SK-N-SH (cell line): ENCODE measurements around the gene GPRC5A. TPM values are rescaled to one million over a fixed set of nuclear protein-coding genes. Genes with fewer than 3 reads are reported as not detected.

Experiments used
- CTCF ChIA-PET: fragments of 300-600, 350-600 bp; formaldehyde crosslinking; extraction: SDS; loops from one replicate; lab custom pipeline; 2021; lab: Yijun Ruan, JAX
- POLR2A ChIA-PET: fragments of 350-600 bp; sonication (Branson Sonifier 250); formaldehyde crosslinking; extraction: SDS; loops from one replicate; lab custom pipeline; 2020; ENCODE audit warnings: antibody characterized with exemption, inconsistent platforms; lab: Yijun Ruan, JAX
- DNase-seq: peaks from one replicate; pipeline ENCODE4 v3.0.0; 2012
- H2AFZ ChIP-seq: fragments of 200-600 bp; sonication (generic); 2 replicates; pipeline ENCODE4 v1.8.1; 2016; ENCODE audit warnings: antibody characterized with exemption, mild to moderate bottlenecking, low read depth
- H3F3A ChIP-seq: fragments of 200-600 bp; sonication (generic); replicated peaks from 2 replicates; pipeline ENCODE3; 2016; ENCODE audit warnings: antibody characterized with exemption, mild to moderate bottlenecking; ENCODE audit not compliant: insufficient read depth
- H3K27ac ChIP-seq, 2 experiments: fragments of 200-500 bp in 1 of 2; fragments of 200-600 bp in 1 of 2; sonication (Bioruptor generic) in 1 of 2; sonication (generic), shearing (Covaris generic) in 1 of 2; 2 replicates each; pipeline versions ENCODE4 v1.5.1 to v1.6.1; 2014 to 2016; ENCODE audit warnings: low read depth in 2 of 2, inconsistent platforms in 1 of 2, low read length in 1 of 2, mild to moderate bottlenecking in 1 of 2, mixed read lengths in 1 of 2
- H3K27me3 ChIP-seq: fragments of 200-600 bp; sonication (generic), shearing (Covaris generic); 2 replicates; pipeline ENCODE4 v1.6.1; 2016; ENCODE audit warnings: mixed run types; ENCODE audit not compliant: insufficient read depth
- H3K36me3 ChIP-seq, 2 experiments: fragments of 200-500 bp in 1 of 2; fragments of 200-600 bp in 1 of 2; sonication (Bioruptor generic) in 1 of 2; sonication (generic) in 1 of 2; replicated peaks in 1 of 2; 2 replicates each; pipeline versions ENCODE3 to v1.5.1; 2014 to 2016; ENCODE audit warnings: low read length in 1 of 2, mild to moderate bottlenecking in 1 of 2; ENCODE audit not compliant: insufficient read depth in 2 of 2, control insufficient read depth in 1 of 2
- H3K4me1 ChIP-seq, 2 experiments: fragments of 200-500 bp in 1 of 2; fragments of 200-600 bp in 1 of 2; sonication (Bioruptor generic) in 1 of 2; sonication (generic), shearing (Covaris generic) in 1 of 2; 2 replicates each; pipeline versions ENCODE4 v1.5.1 to v1.6.1; 2014 to 2016; ENCODE audit warnings: low read depth in 1 of 2, low read length in 1 of 2, mixed run types in 1 of 2; ENCODE audit not compliant: insufficient read depth in 2 of 2, control insufficient read depth in 1 of 2
- H3K4me2 ChIP-seq: fragments of 200-600 bp; sonication (generic), shearing (Covaris generic); 2 replicates; pipeline ENCODE4 v1.6.1; 2017; ENCODE audit warnings: mixed run types
- H3K4me3 ChIP-seq, 2 experiments: fragments of 200-500 bp in 1 of 2; fragments of 200-600 bp in 1 of 2; sonication (Bioruptor generic) in 1 of 2; sonication (generic), shearing (Covaris generic) in 1 of 2; 2 replicates each; pipeline versions ENCODE4 v1.5.1 to v1.8.1; 2014 to 2016; ENCODE audit warnings: low read depth in 2 of 2, inconsistent platforms in 1 of 2, low read length in 1 of 2, mild to moderate bottlenecking in 1 of 2, mixed read lengths in 1 of 2, moderate library complexity in 1 of 2
- H3K79me2 ChIP-seq: fragments of 200-600 bp; sonication (generic); 2 replicates; pipeline ENCODE4 v1.8.1; 2017; ENCODE audit warnings: mild to moderate bottlenecking; ENCODE audit not compliant: insufficient read depth
- H3K9ac ChIP-seq: fragments of 200-600 bp; sonication (generic); 2 replicates; pipeline ENCODE4 v1.6.1; 2017; ENCODE audit warnings: mixed run types
- H3K9me2 ChIP-seq: fragments of 200-600 bp; sonication (generic); 2 replicates; pipeline ENCODE4 v1.6.1; 2017; ENCODE audit warnings: mixed run types
- H3K9me3 ChIP-seq: fragments of 200-600 bp; sonication (generic); 2 replicates; pipeline ENCODE4 v1.6.1; 2017; ENCODE audit warnings: mixed run types, mild to moderate bottlenecking, moderate library complexity
- H4K20me1 ChIP-seq: fragments of 200-600 bp; sonication (generic); 2 replicates; pipeline ENCODE4 v1.6.1; 2017; ENCODE audit warnings: mild to moderate bottlenecking, mixed run types; ENCODE audit not compliant: insufficient read depth
- CHD2 ChIP-seq: fragments of 150-350 bp; IDR thresholded peaks from 2 replicates; pipeline ENCODE4 v1.6.1; 2018; ENCODE audit warnings: low read length; ENCODE audit not compliant: partially characterized antibody
- CTCF ChIP-seq: fragments of 200-600 bp; sonication (generic); IDR thresholded peaks from 2 replicates; pipeline ENCODE4 v1.6.1; 2017; ENCODE audit warnings: antibody characterized with exemption, mild to moderate bottlenecking, moderate library complexity
- ELF1 ChIP-seq: IDR thresholded peaks from 2 replicates; pipeline ENCODE4 v1.4.0; 2012
- EZH2phosphoT487 ChIP-seq: fragments of 200-600 bp; sonication (generic); IDR thresholded peaks from 2 replicates; pipeline ENCODE4 v1.6.1; 2017; ENCODE audit warnings: low read depth, mixed run types, mild to moderate bottlenecking, antibody characterized with exemption, moderate library complexity, borderline replicate concordance
- FOXJ3 ChIP-seq: sonication (generic); formaldehyde crosslinking; IDR thresholded peaks from 2 replicates; pipeline ENCODE4 v1.5.1; 2020; ENCODE audit warnings: mild to moderate bottlenecking, missing genetic modification reagents
- FOXM1 ChIP-seq: IDR thresholded peaks from 2 replicates; pipeline ENCODE4 v1.4.0; 2012; ENCODE audit warnings: low read depth, mild to moderate bottlenecking
- GATA2 ChIP-seq: sonication (generic); formaldehyde crosslinking; IDR thresholded peaks from 2 replicates; pipeline ENCODE4 v1.5.0; 2020; ENCODE audit warnings: mild to moderate bottlenecking, missing genetic modification reagents
- IRF3 ChIP-seq: fragments of 150-350 bp; IDR thresholded peaks from 2 replicates; pipeline ENCODE4 v1.6.1; 2016; ENCODE audit warnings: mild to moderate bottlenecking, low read depth, low read length
- JUND ChIP-seq: IDR thresholded peaks from 2 replicates; pipeline ENCODE4 v1.4.0; 2012
- MAX ChIP-seq: IDR thresholded peaks from 2 replicates; pipeline ENCODE4 v1.4.0; 2012; ENCODE audit warnings: low read depth
- MXI1 ChIP-seq: IDR thresholded peaks from 2 replicates; pipeline ENCODE4 v1.6.1; 2012; ENCODE audit warnings: mild to moderate bottlenecking, low read depth, low read length, improper control_type of control experiment
- NFIC ChIP-seq: IDR thresholded peaks from 2 replicates; pipeline ENCODE4 v1.4.0; 2012; ENCODE audit warnings: borderline replicate concordance
- NRF1 ChIP-seq: IDR thresholded peaks from 2 replicates; pipeline ENCODE4 v1.6.1; 2012; ENCODE audit warnings: low read depth, mild to moderate bottlenecking, low read length
- PBX3 ChIP-seq: IDR thresholded peaks from 2 replicates; pipeline ENCODE4; 2012
- RAD21 ChIP-seq: IDR thresholded peaks from 2 replicates; pipeline ENCODE4 v1.6.1; 2012; ENCODE audit warnings: mild to moderate bottlenecking, low read length
- RCOR1 ChIP-seq: fragments of 150-350 bp; IDR thresholded peaks from 2 replicates; pipeline ENCODE4 v1.6.1; 2017; ENCODE audit warnings: antibody characterized with exemption, low read length
- REST ChIP-seq: IDR thresholded peaks from 2 replicates; pipeline ENCODE4 v1.6.1; 2012; ENCODE audit warnings: mild to moderate bottlenecking, low read depth, low read length, moderate library complexity
- RFX5 ChIP-seq: IDR thresholded peaks from 2 replicates; pipeline ENCODE4 v1.6.1; 2012; ENCODE audit warnings: mild to moderate bottlenecking, improper control_type of control experiment, low read length
- RXRA ChIP-seq: IDR thresholded peaks from 2 replicates; pipeline ENCODE4 v1.4.0; 2012; ENCODE audit warnings: low read depth, mild to moderate bottlenecking, borderline replicate concordance
- SIN3A ChIP-seq: IDR thresholded peaks from 2 replicates; pipeline ENCODE4 v1.6.1; 2012; ENCODE audit warnings: low read depth, mild to moderate bottlenecking, low read length, moderate library complexity, borderline replicate concordance
- SMC3 ChIP-seq: IDR thresholded peaks from 2 replicates; pipeline ENCODE4 v1.6.1; 2012; ENCODE audit warnings: low read depth, low read length, improper control_type of control experiment
- TAF1 ChIP-seq: IDR thresholded peaks from 2 replicates; pipeline ENCODE4 v1.6.1; 2012; ENCODE audit warnings: low read depth, mild to moderate bottlenecking, low read length, moderate library complexity, borderline replicate concordance
- TCF12 ChIP-seq: IDR thresholded peaks from 2 replicates; pipeline ENCODE4 v1.4.0; 2012
- TEAD4 ChIP-seq: IDR thresholded peaks from 2 replicates; pipeline ENCODE4 v1.4.0; 2012; ENCODE audit warnings: mild to moderate bottlenecking, borderline replicate concordance; ENCODE audit not compliant: insufficient read depth
- USF2 ChIP-seq: fragments of 150-350 bp; IDR thresholded peaks from 2 replicates; pipeline ENCODE4 v1.6.1; 2017; ENCODE audit warnings: antibody characterized with exemption, low read length, low read depth, borderline replicate concordance
- YY1 ChIP-seq: IDR thresholded peaks from 2 replicates; pipeline ENCODE4 v1.4.0; 2012; ENCODE audit warnings: low read depth, mild to moderate bottlenecking
- WGBS: methylation state at CpG from one replicate; pipeline ENCODE4 v1.1.6; 2017; ENCODE audit warnings: low lambda C conversion rate; 5-methylcytosine and 5-hydroxymethylcytosine counted together
- polyA plus RNA-seq, 3 experiments: library from polyadenylated mRNA; depleted of rRNA; stranded (reverse); fragments of >200 nt; gene quantifications; 2 replicates each; pipeline ENCODE4 v1.2.3, GENCODE V29; 2012

GPRC5A gene
- polyA plus RNA-seq, 1 of the 3 experiments (the other 2 are of a cell fraction) = 12.7 TPM

GRCh38 chr12:12890543-12891079 lies 751 bp upstream of the GPRC5A start:
- Histone ChIP-seq H3K9ac (peak overlapping the region; percentile 58), H3K27ac (peak overlapping the region; percentile 23 to 33; a peak in 3 of 4 replicates), H3F3A (no peaks in the 10 kb centered on the region), H3K9me2 (no peaks in the 10 kb centered on the region), H2AFZ (peak overlapping the region; percentile 89), H3K4me1 (peaks cover 5 to 14% of the 10 kb centered on the region in 2 experiments; a peak in 1 of 4 replicates), H3K36me3 (no peaks in the 10 kb centered on the region), H3K27me3 (no peaks in the 10 kb centered on the region), H3K4me2 (peak overlapping the region; percentile 79), H3K4me3 (peak overlapping the region; percentile 51 to 60), H3K79me2 (no peaks in the 10 kb centered on the region), H3K9me3 (no peaks in the 10 kb centered on the region), H4K20me1 (no peaks in the 10 kb centered on the region)
- CTCF ChIA-PET = interaction anchor here (0.7 to 2.1 kb wide), 5 partner anchors 11 to 102 kb away, joined by 3 to 16 read pairs (median 5); no protein-coding TSS in a partner anchor
- peak; percentile 77 for DNase-seq
- POLR2A ChIA-PET = no interaction called here
- 6% methylated on average over 14 of the region's 16 CpGs for WGBS
- TF ChIP-seq SIN3A (0 out of 2 replicates have a peak, but pooled peaks have one; percentile 40), NRF1 (no peak), JUND (no peak), NFIC (no peak), TCF12 (peak; percentile 10; the same call in 1 of the 2 replicates), CHD2 (no peak), SMC3 (peak; percentile 2; the same call in 1 of the 2 replicates), TEAD4 (no peak), RFX5 (no peak), REST (no peak), YY1 (peak; percentile 26; the same call in 1 of the 2 replicates), EZH2phosphoT487 (no peak), FOXJ3 (CRISPR knock-in tag) (no peak; the same call in 1 of the 2 replicates), TAF1 (no peak), GATA2 (peak; percentile 95), ELF1 (no peak), FOXM1 (no peak), RCOR1 (peak; percentile 89), MAX (peak; percentile 60; the same call in 1 of the 2 replicates), IRF3 (no peak), USF2 (no peak), MXI1 (peak; percentile 90), RAD21 (peak; percentile 23), CTCF (peak; percentile 22; the same call in 1 of the 2 replicates), RXRA (no peak), PBX3 (no peak)
